Endothelial cell of umbilical vein (primary cell): ENCODE results near the gene TRIM41. TPM values are rescaled to one million over a fixed set of nuclear protein-coding genes. Genes with fewer than 3 reads are reported as not detected.
A peak's percentile ranks its signal among the peaks of the same experiment; 100 is the strongest.

Experiments used
- BruUV-seq: library from RNA; stranded (reverse); fragments of 400-500 nt; replicated peaks from 2 replicates; lab custom pipeline; 2021; lab: Mats Ljungman, UMichigan
- CTCF ChIA-PET: fragments of 300-600, 350-600 bp; sonication (Branson Sonifier 250); formaldehyde crosslinking; loops from one replicate; lab custom pipeline; 2021; ENCODE audit warnings: antibody characterized with exemption, inconsistent platforms; lab: Charles Lee
- POLR2A ChIA-PET: fragments of 300-600, 350-600 bp; sonication (Branson Sonifier 250); formaldehyde crosslinking; loops from one replicate; lab custom pipeline; 2021; ENCODE audit warnings: antibody characterized with exemption, inconsistent platforms; lab: Charles Lee
- DNase-seq: peaks from one replicate; pipeline ENCODE4 v3.0.0-alpha.2; 2011; ENCODE audit warnings: low read depth, low spot score
- FAIRE-seq: peaks from 2 replicates; lab custom pipeline; 2011; peaks lifted over from hg19 to GRCh38; lab: Jason Lieb, UNC
- H2AFZ ChIP-seq: 2 replicates; pipeline ENCODE4 v1.6.0; 2012; ENCODE audit warnings: low read depth, low read length, control low read depth, inconsistent platforms
- H3K27ac ChIP-seq: 2 replicates; pipeline ENCODE4 v1.5.1; 2011; ENCODE audit warnings: low read depth, mild to moderate bottlenecking, control low read depth, low read length, moderate library complexity; ENCODE audit not compliant: insufficient read depth
- H3K27me3 ChIP-seq, 2 experiments: 2 replicates each; pipeline versions ENCODE4 v1.6.0 to v1.6.1; 2011; ENCODE audit warnings: low read length in 2 of 2, mixed read lengths in 1 of 2; ENCODE audit not compliant: control insufficient read depth in 2 of 2, insufficient read depth in 2 of 2
- H3K36me3 ChIP-seq, 2 experiments: 2 replicates in 1 of 2; 3 replicates in 1 of 2; pipeline ENCODE4 v1.5.1; 2011; ENCODE audit warnings: low read length in 2 of 2, mild to moderate bottlenecking in 1 of 2, moderate library complexity in 1 of 2; ENCODE audit not compliant: control insufficient read depth in 2 of 2, insufficient read depth in 2 of 2; ENCODE audit errors: extremely low read depth in 1 of 2
- H3K4me1 ChIP-seq: 3 replicates; pipeline ENCODE4 v1.5.1; 2011; ENCODE audit warnings: mild to moderate bottlenecking, low read length; ENCODE audit not compliant: control insufficient read depth, insufficient read depth; ENCODE audit errors: extremely low read depth
- H3K4me2 ChIP-seq: 2 replicates; pipeline ENCODE4 v1.6.1; 2011; ENCODE audit warnings: low read length, control low read depth, mixed read lengths; ENCODE audit not compliant: insufficient read depth
- H3K4me3 ChIP-seq, 3 experiments: fragments of 200-600 bp in 1 of 3; sonication (generic), shearing (Covaris generic) in 1 of 3; replicated peaks in 1 of 3; 2 replicates each; pipeline ENCODE4 v1.5.1; 2011 to 2016; ENCODE audit warnings: control low read depth in 3 of 3, low read length in 3 of 3, mild to moderate bottlenecking in 2 of 3, inconsistent platforms in 1 of 3, low read depth in 1 of 3, moderate library complexity in 1 of 3; ENCODE audit not compliant: insufficient read depth in 1 of 3
- H3K79me2 ChIP-seq: 2 replicates; pipeline ENCODE4 v1.6.0; 2012; ENCODE audit warnings: low read length, inconsistent platforms; ENCODE audit not compliant: control insufficient read depth, insufficient read depth
- H3K9ac ChIP-seq: replicated peaks from 2 replicates; pipeline ENCODE3; 2011; ENCODE audit warnings: low read length, control low read depth; ENCODE audit not compliant: insufficient read depth; ENCODE audit errors: extremely low read depth
- H3K9me1 ChIP-seq: replicated peaks from 3 replicates; pipeline ENCODE4 v1.6.0; 2011; ENCODE audit warnings: mild to moderate bottlenecking, low read length; ENCODE audit not compliant: control insufficient read depth, insufficient read depth; ENCODE audit errors: extremely low read depth
- H3K9me3 ChIP-seq: replicated peaks from 2 replicates; pipeline ENCODE4 v1.5.1; 2012; ENCODE audit warnings: low read length, inconsistent platforms; ENCODE audit not compliant: control insufficient read depth, insufficient read depth
- H4K20me1 ChIP-seq: replicated peaks from 2 replicates; pipeline ENCODE3; 2011; ENCODE audit warnings: mild to moderate bottlenecking, low read length; ENCODE audit not compliant: control insufficient read depth, insufficient read depth; ENCODE audit errors: extremely low read depth
- EZH2 ChIP-seq: IDR thresholded peaks from 2 replicates; pipeline ENCODE4 v1.6.1; 2012; ENCODE audit warnings: borderline replicate concordance, low read depth, mild to moderate bottlenecking, moderate library complexity, low read length, inconsistent platforms; ENCODE audit not compliant: severe bottlenecking
- FOS ChIP-seq: IDR thresholded peaks from 2 replicates; pipeline ENCODE4 v1.6.1; 2011; ENCODE audit warnings: mild to moderate bottlenecking, low read length, moderate library complexity, borderline replicate concordance; ENCODE audit not compliant: insufficient read depth
- GATA2 ChIP-seq: IDR thresholded peaks from 2 replicates; pipeline ENCODE4 v1.7.0; 2011; ENCODE audit warnings: low read depth, mild to moderate bottlenecking, moderate library complexity, mixed read lengths, low read length; ENCODE audit not compliant: insufficient read length, insufficient read depth
- JUN ChIP-seq: IDR thresholded peaks from 2 replicates; pipeline ENCODE4 v1.6.1; 2011; ENCODE audit warnings: borderline replicate concordance, low read depth; ENCODE audit not compliant: insufficient read length, insufficient read depth
- MAX ChIP-seq: IDR thresholded peaks from 2 replicates; pipeline ENCODE4 v1.6.1; 2011; ENCODE audit not compliant: insufficient read depth, insufficient read length
- MYC ChIP-seq: IDR thresholded peaks from one replicate; pipeline ENCODE4 v1.6.1; 2011; ENCODE audit warnings: mild to moderate bottlenecking, low read depth, low read length
- POLR2A ChIP-seq: IDR thresholded peaks from 2 replicates; pipeline ENCODE4 v1.6.1; 2012; ENCODE audit warnings: low read depth, mild to moderate bottlenecking, control low read depth, low read length
- dilution Hi-C: fragments of 300-500 bp; cut with MboI; formaldehyde crosslinking; loops from one replicate; pipeline ENCODE4 v1.15.0; 2019; ENCODE audit warnings: low sequenced_read_pairs; ENCODE audit not compliant: extremely low pct_ligation_motif_present
- intact Hi-C: fragments of 100-400 bp; cut with micrococcal nuclease; formaldehyde crosslinking; loops from one replicate; pipeline ENCODE4 v1.10.0; 2022
- polyA plus RNA-seq, 4 experiments: library from polyadenylated mRNA; depleted of rRNA in 3 of 4; stranded (reverse) in 3 of 4; unstranded in 1 of 4; fragments of >200 nt; gene quantifications; 2 replicates each; pipeline versions ENCODE4 v1.2.1 to v1.2.3, GENCODE V29; 2011 to 2012; ENCODE audit warnings: missing spikeins in 1 of 4
- total RNA-seq: library from RNA; stranded (reverse); gene quantifications from 2 replicates; pipeline ENCODE4 v1.2.3, GENCODE V29; 2021

Gene TRIM41
- total and polyA plus RNA-seq, 2 donors (not counting 3 experiments of a cell fraction or from before 2014, with no cell fraction given) = 11.2 to 19.9 TPM

- Histone ChIP-seq H3K4me1 (peaks cover 12% of the 10 kb centered on the region), H3K36me3 (no peaks in the 10 kb centered on the region), H3K9ac (no peak overlapping the region), H3K4me3 (no peak overlapping the region), H3K9me3 (no peaks in the 10 kb centered on the region), H3K4me2 (no peak overlapping the region), H3K27me3 (no peaks in the 10 kb centered on the region), H3K9me1 (no peaks in the 10 kb centered on the region), H4K20me1 (no peaks in the 10 kb centered on the region), H3K79me2 (no peaks in the 10 kb centered on the region), H3K27ac (no peak overlapping the region), H2AFZ (no peak overlapping the region)
- dilution Hi-C loops (no loop called here), intact Hi-C loops (loop anchor here (5.0 to 10.0 kb wide), 2 partner anchors 384 to 691 kb away; partner anchors contain the start of genes CNOT6 and MGAT1)
- CTCF ChIA-PET = interaction anchor here (2.7 kb wide), 1 partner anchor 75 kb away, joined by 16 read pairs; the partner anchor contains the start of gene TRIM52
- FAIRE-seq = no peak
- TF ChIP-seq MAX = no peak
- TF ChIP-seq FOS = no peak
- no peak for TF ChIP-seq POLR2A
- no peak for TF ChIP-seq GATA2
- DNase-seq = no peak
- BruUV-seq = no TSS peak
- POLR2A ChIA-PET = no interaction called here
Observed at GRCh38 chr5:181186022-181186421, 37.1 kb upstream of the TRIM41 start.

GRCh38 chr5:181186986-181187499 is 36.0 kb upstream of the TRIM41 start:
- Histone ChIP-seq H3K36me3 (no peaks in the 10 kb centered on the region), H3K4me2 (peak overlapping the region; percentile 41), H3K9me3 (no peaks in the 10 kb centered on the region), H3K4me1 (peaks cover 12% of the 10 kb centered on the region), H4K20me1 (no peaks in the 10 kb centered on the region), H3K27ac (peak overlapping the region; percentile 28), H3K79me2 (no peaks in the 10 kb centered on the region), H3K9ac (peak overlapping the region; percentile 36), H3K4me3 (peak overlapping the region in 2 of 3 experiments; percentile 10 to 26), H3K27me3 (no peaks in the 10 kb centered on the region), H2AFZ (peak overlapping the region; percentile 55), H3K9me1 (no peaks in the 10 kb centered on the region)
- intact Hi-C loops (loop anchor here (5.0 to 10.0 kb wide), 2 partner anchors 385 to 692 kb away; partner anchors contain the start of genes CNOT6 and MGAT1), dilution Hi-C loops (no loop called here)
- no TSS peak for BruUV-seq
- TF ChIP-seq JUN = no peak
- no peak for TF ChIP-seq MYC
- TF ChIP-seq EZH2 = no peak
- POLR2A ChIA-PET = interaction anchor here (1.2 kb wide), 1 partner anchor 20 kb away, joined by 8 read pairs; no protein-coding TSS in a partner anchor
- DNase-seq (peak; percentile 15), FAIRE-seq (no peak)
- CTCF ChIA-PET = interaction anchor here (1.0 to 10.2 kb wide), 2 partner anchors 18 to 19 kb away, joined by 3 to 95 read pairs; partner anchors contain the start of gene TRIM7
